WTC11 (cell line): ENCODE data around the gene BLOC1S1. TPM values are rescaled to one million over a fixed set of nuclear protein-coding genes. Genes with fewer than 3 reads are reported as not detected.

Experiments
- ATAC-seq: fragments of 200-7000 bp; cut with Tn5 transposase; 2 replicates; pipeline ENCODE4 v1.10.0; 2021; ENCODE audit warnings: mild to moderate bottlenecking, moderate library complexity
- CTCF ChIA-PET: fragments of 300-600 bp; sonication (Branson Sonifier 250); formaldehyde crosslinking; loops from one replicate; lab custom pipeline; 2021; ENCODE audit warnings: antibody characterized with exemption; lab: Charles Lee
- POLR2A ChIA-PET: fragments of 350-600 bp; sonication (Branson Sonifier 250); formaldehyde crosslinking; loops from one replicate; lab custom pipeline; 2021; ENCODE audit warnings: antibody characterized with exemption; lab: Charles Lee
- DNase-seq: peaks from one replicate; pipeline ENCODE4 v3.0.0; 2021; ENCODE audit warnings: low spot score
- H3K27ac Mint-ChIP-seq: 2 replicates; pipeline ENCODE4 v1.8.0; 2021; ENCODE audit warnings: mixed read lengths
- H3K27me3 Mint-ChIP-seq: 2 replicates; pipeline ENCODE4 v1.8.0; 2021; ENCODE audit warnings: low read depth, mild to moderate bottlenecking, moderate library complexity, mixed read lengths
- H3K36me3 Mint-ChIP-seq: 2 replicates; pipeline ENCODE4 v1.8.0; 2021; ENCODE audit warnings: mixed read lengths
- H3K4me1 Mint-ChIP-seq: 2 replicates; pipeline ENCODE4 v1.8.0; 2022; ENCODE audit warnings: mixed read lengths
- H3K4me3 Mint-ChIP-seq: 2 replicates; pipeline ENCODE4 v1.8.0; 2021; ENCODE audit warnings: mild to moderate bottlenecking, moderate library complexity, mixed read lengths
- H3K9me3 Mint-ChIP-seq: 2 replicates; pipeline ENCODE4 v1.8.0; 2021; ENCODE audit warnings: mixed read lengths
- ARID4B ChIP-seq: sonication (generic); formaldehyde crosslinking; IDR thresholded peaks from 2 replicates; pipeline ENCODE4 v1.8.0; 2023; ENCODE audit warnings: missing genetic modification reagents, mild to moderate bottlenecking, borderline replicate concordance
- ATF3 ChIP-seq: sonication (generic); formaldehyde crosslinking; conservative IDR thresholded peaks from 2 replicates; pipeline ENCODE4 v1.8.1; 2022; ENCODE audit warnings: mild to moderate bottlenecking, missing genetic modification reagents
- CBFB ChIP-seq: sonication (generic); formaldehyde crosslinking; IDR thresholded peaks from 2 replicates; pipeline ENCODE4 v1.8.1; 2022; ENCODE audit warnings: mild to moderate bottlenecking, low read depth, missing genetic modification reagents
- ESRRA ChIP-seq: sonication (generic); formaldehyde crosslinking; IDR thresholded peaks from 2 replicates; pipeline ENCODE4 v1.8.1; 2022; ENCODE audit warnings: mild to moderate bottlenecking, missing genetic modification reagents, borderline replicate concordance
- ETV6 ChIP-seq: sonication (generic); formaldehyde crosslinking; IDR thresholded peaks from 2 replicates; pipeline ENCODE4 v1.8.1; 2022; ENCODE audit warnings: mild to moderate bottlenecking, missing genetic modification reagents
- HMGXB4 ChIP-seq: sonication (generic); formaldehyde crosslinking; IDR thresholded peaks from 2 replicates; pipeline ENCODE4 v1.8.1; 2023; ENCODE audit warnings: mild to moderate bottlenecking, moderate library complexity, missing genetic modification reagents
- NFATC4 ChIP-seq: fragments of 250-450 bp; sonication (Bioruptor Pico); IDR thresholded peaks from 2 replicates; pipeline ENCODE4 v1.9.0; 2021; ENCODE audit warnings: mild to moderate bottlenecking
- SMAD4 ChIP-seq: sonication (generic); formaldehyde crosslinking; IDR thresholded peaks from 2 replicates; pipeline ENCODE4 v1.8.0; 2022; ENCODE audit warnings: mild to moderate bottlenecking, missing genetic modification reagents
- ZBTB43 ChIP-seq: sonication (generic); formaldehyde crosslinking; IDR thresholded peaks from 2 replicates; pipeline ENCODE4 v1.8.1; 2023; ENCODE audit warnings: mild to moderate bottlenecking, missing genetic modification reagents
- ZNF219 ChIP-seq: sonication (generic); formaldehyde crosslinking; IDR thresholded peaks from 2 replicates; pipeline ENCODE4 v1.8.0; 2023; ENCODE audit warnings: missing genetic modification reagents, mild to moderate bottlenecking, borderline replicate concordance
- total RNA-seq: library from RNA; stranded (reverse); gene quantifications from 3 replicates; pipeline ENCODE4 v1.2.3, GENCODE V29; 2021
- TF ChIP-seq, protein P1 (sequence below): sonication (generic); formaldehyde crosslinking; IDR thresholded peaks from 2 replicates; pipeline ENCODE4 v1.8.1; 2022; ENCODE audit warnings: low read depth, missing genetic modification reagents, borderline replicate concordance

The BLOC1S1 gene
- total RNA-seq, 1 experiment from 2014 or later = 81.9 TPM

- no peak for TF ChIP-seq ATF3 (CRISPR knock-in tag)
- TF ChIP-seq, protein P1, sequence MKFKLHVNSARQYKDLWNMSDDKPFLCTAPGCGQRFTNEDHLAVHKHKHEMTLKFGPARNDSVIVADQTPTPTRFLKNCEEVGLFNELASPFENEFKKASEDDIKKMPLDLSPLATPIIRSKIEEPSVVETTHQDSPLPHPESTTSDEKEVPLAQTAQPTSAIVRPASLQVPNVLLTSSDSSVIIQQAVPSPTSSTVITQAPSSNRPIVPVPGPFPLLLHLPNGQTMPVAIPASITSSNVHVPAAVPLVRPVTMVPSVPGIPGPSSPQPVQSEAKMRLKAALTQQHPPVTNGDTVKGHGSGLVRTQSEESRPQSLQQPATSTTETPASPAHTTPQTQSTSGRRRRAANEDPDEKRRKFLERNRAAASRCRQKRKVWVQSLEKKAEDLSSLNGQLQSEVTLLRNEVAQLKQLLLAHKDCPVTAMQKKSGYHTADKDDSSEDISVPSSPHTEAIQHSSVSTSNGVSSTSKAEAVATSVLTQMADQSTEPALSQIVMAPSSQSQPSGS (CRISPR knock-in tag) = no peak
- no peak for TF ChIP-seq ZBTB43 (CRISPR knock-in tag)
- no peak for TF ChIP-seq ZNF219 (CRISPR knock-in tag)
- TF ChIP-seq SMAD4 (CRISPR knock-in tag) = no peak
- no peak for TF ChIP-seq NFATC4 (CRISPR knock-in tag)
- TF ChIP-seq ARID4B = peak; percentile 36; the same call in 1 of the 2 replicates
These were observed 13.3 kb downstream of the BLOC1S1 start, which contains the start of gene CD63 (continued) for GRCh38 chr12:55728939-55729818.

- TF ChIP-seq ESRRA (CRISPR knock-in tag) (peak; percentile 60; the same call in 1 of the 2 replicates), HMGXB4 (CRISPR knock-in tag) (no peak), CBFB (CRISPR knock-in tag) (no peak), ETV6 (CRISPR knock-in tag) (0 out of 2 replicates have a peak, but pooled peaks have one; percentile 8)
- ATAC-seq = peak; percentile 31
- Mint-ChIP-seq H3K27ac (peak overlapping the region; percentile 75), H3K4me3 (peak overlapping the region; percentile 88), H3K4me1 (peaks cover 29% of the 10 kb centered on the region), H3K9me3 (no peaks in the 10 kb centered on the region), H3K36me3 (peaks cover 14% of the 10 kb centered on the region), H3K27me3 (no peaks in the 10 kb centered on the region)
- CTCF ChIA-PET = interaction anchor here (0.6 to 2.7 kb wide), 22 partner anchors 8 to 977 kb away, joined by 3 to 75 read pairs (median 4); partner anchors contain the start of genes DNAJC14, ITGA7, ORMDL2 and RAB5B
- POLR2A ChIA-PET = interaction anchor here (0.5 to 2.5 kb wide), 14 partner anchors 8 to 607 kb away, joined by 3 to 21 read pairs (median 6); partner anchors contain the start of genes BLOC1S1, DNAJC14, GDF11 and ITGA7
- no peak for DNase-seq
These were observed 14.3 kb downstream of the BLOC1S1 start for GRCh38 chr12:55729819-55730818.
